ENCODE measurements around the gene SLC2A14. TPM values are rescaled to one million over a fixed set of nuclear protein-coding genes. Genes with fewer than 3 reads are reported as not detected.
"Not testable (repeated sequence)": the region's sequence is repeated elsewhere in the genome, so short reads cannot be mapped to it uniquely, and the experiment has no call there.

Gene SLC2A14
- total and polyA plus RNA-seq, 12 donors, result 2.1 to 58.8 (median 7.0) TPM

- H3K27ac ChIP-seq, result no peak overlapping the region
- 86 to 88% (median 86%) methylated on average over 1 of the region's 1 CpG; no CpG with 5 or more reads in 1 of the 4 donors for WGBS, 4 donors
- H3K4me1 ChIP-seq (replicated peaks in 1 of 2), result no peaks in the 10 kb centered on the region
- intact Hi-C loops (cut with DNase I), result no loop called here
- H3K4me3 ChIP-seq, result no peak overlapping the region
- peaks cover 0 to 21% of the 10 kb centered on the region in 2 donors for H3K36me3 ChIP-seq (replicated peaks in 1 of 2)
- H3K9me3 ChIP-seq (replicated peaks in 1 of 3), result no peaks in the 10 kb centered on the region
- no peaks in the 10 kb centered on the region for H3K27me3 ChIP-seq
- no peak for TF ChIP-seq CTCF (IDR thresholded peaks at IDR 0.05)
- TF ChIP-seq POLR2A (IDR thresholded peaks at IDR 0.05), result no peak
- no peak for DNase-seq
Observed at GRCh38 chr12:7916936-7917335, 44.2 kb upstream of the SLC2A14 start.

GRCh38 chr12:7915661-7916403, 43.1 kb upstream of the SLC2A14 start:
- WGBS, 4 donors, result 42 to 72% (median 52%) methylated on average over 13 to 37 of the region's 38 CpGs
- Histone ChIP-seq H3K9me3 (replicated peaks in 1 of 3) (no peaks in the 10 kb centered on the region), H3K36me3 (replicated peaks in 1 of 2) (peaks cover 0 to 10% of the 10 kb centered on the region in 2 donors), H3K27ac (no peak overlapping the region), H3K4me3 (no peak overlapping the region), H3K4me1 (replicated peaks in 1 of 2) (no peaks in the 10 kb centered on the region), H3K27me3 (no peaks in the 10 kb centered on the region)
- no peak for DNase-seq
- TF ChIP-seq CTCF (IDR thresholded peaks at IDR 0.05) (no peak), POLR2A (IDR thresholded peaks at IDR 0.05) (no peak)
- intact Hi-C loops (cut with DNase I), result no loop called here

GRCh38 chr12:7910106-7910505, 37.4 kb upstream of the SLC2A14 start:
- DNase-seq; H3K27me3 ChIP-seq; H3K4me3 ChIP-seq; intact Hi-C loops (cut with DNase I); H3K9me3 ChIP-seq (replicated peaks in 1 of 3); H3K36me3 ChIP-seq (replicated peaks in 1 of 2); H3K4me1 ChIP-seq (replicated peaks in 1 of 2); H3K27ac ChIP-seq: not testable (repeated sequence)
- 72 to 85% (median 79%) methylated on average over 7 of the region's 7 CpGs for WGBS, 4 donors

GRCh38 chr12:7907009-7907408, 34.3 kb upstream of the SLC2A14 start:
- H3K27me3 ChIP-seq, result no peaks in the 10 kb centered on the region
- peak; percentile 18 to 66 (median 39) for TF ChIP-seq CTCF (IDR thresholded peaks at IDR 0.05)
- no peak for TF ChIP-seq POLR2A (IDR thresholded peaks at IDR 0.05)
- peaks cover 4 to 8% of the 10 kb centered on the region in 2 donors for H3K4me1 ChIP-seq (replicated peaks in 1 of 2)
- H3K4me3 ChIP-seq, result no peak overlapping the region
- no peaks in the 10 kb centered on the region for H3K9me3 ChIP-seq (replicated peaks in 1 of 3)
- WGBS, 4 donors, result 9 to 25% (median 14%) methylated on average over 3 of the region's 3 CpGs
- DNase-seq, result peak; percentile 28 to 89 (median 61)
- H3K27ac ChIP-seq, result no peak overlapping the region
- intact Hi-C loops (cut with DNase I), result no loop called here
- H3K36me3 ChIP-seq (replicated peaks in 1 of 2), result no peaks in the 10 kb centered on the region

- H3K4me3 ChIP-seq; H3K4me1 ChIP-seq (replicated peaks in 1 of 2); H3K27me3 ChIP-seq; H3K9me3 ChIP-seq (replicated peaks in 1 of 3); intact Hi-C loops (cut with DNase I); DNase-seq; H3K27ac ChIP-seq; H3K36me3 ChIP-seq (replicated peaks in 1 of 2): not testable (repeated sequence)
- 74 to 86% (median 78%) methylated on average over 4 of the region's 4 CpGs for WGBS, 4 donors
Observed at GRCh38 chr12:7906303-7906702, 33.6 kb upstream of the SLC2A14 start.

DNA sequence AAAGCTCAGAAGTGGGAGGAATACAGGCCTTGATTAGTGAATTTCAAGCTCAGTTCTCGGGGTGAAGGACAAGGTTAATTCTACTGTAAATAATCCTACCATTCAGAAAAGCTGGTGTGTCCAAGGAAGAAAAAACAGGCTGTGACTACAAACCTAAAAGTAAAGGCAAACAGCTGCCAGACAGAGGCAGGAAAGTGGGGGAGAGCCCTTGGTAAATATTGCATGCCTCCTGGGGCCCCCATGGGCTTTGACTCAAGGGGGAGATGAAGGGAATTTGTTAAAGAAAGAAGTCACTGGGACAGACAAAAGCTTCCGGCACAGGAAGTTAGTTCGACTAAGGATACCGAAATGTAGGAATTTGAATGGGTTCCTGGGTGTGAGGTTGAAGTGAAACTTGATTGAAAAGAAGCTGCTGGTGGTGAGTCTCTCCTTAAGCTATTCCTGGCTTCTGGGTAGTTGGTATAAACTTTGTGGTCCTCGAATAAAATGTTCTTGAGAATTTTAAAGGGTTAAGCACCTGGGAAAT, 32.9 kb upstream of the SLC2A14 start:
- H3K9me3 ChIP-seq (replicated peaks in 1 of 3); H3K27ac ChIP-seq; intact Hi-C loops (cut with DNase I); H3K4me3 ChIP-seq; DNase-seq; H3K36me3 ChIP-seq (replicated peaks in 1 of 2); H3K4me1 ChIP-seq (replicated peaks in 1 of 2); H3K27me3 ChIP-seq: not testable (repeated sequence)
- 25 to 31% (median 28%) methylated on average over 2 to 5 of the region's 5 CpGs for WGBS, 4 donors

All from adrenal gland (tissue), 12 donors.